H9 (cell line): ENCODE measurements around the gene TBXAS1. TPM values are rescaled to one million over a fixed set of nuclear protein-coding genes. Genes with fewer than 3 reads are reported as not detected.

Experiments used
- DNase-seq: peaks from one replicate; pipeline ENCODE4 v3.0.0-alpha.2; 2017
- H2AFZ ChIP-seq: one replicate; pipeline ENCODE4 v1.6.1; 2013; ENCODE audit warnings: mild to moderate bottlenecking, low read length, control low read depth, moderate library complexity
- H2AK5ac ChIP-seq: 2 replicates; pipeline ENCODE4 v1.6.1; 2013; ENCODE audit warnings: low read length, control low read depth, mixed read lengths; ENCODE audit not compliant: insufficient read length
- H2BK120ac ChIP-seq: one replicate; pipeline ENCODE4 v1.6.1; 2013; ENCODE audit warnings: low read depth, mild to moderate bottlenecking, low read length, control low read depth, inconsistent platforms; ENCODE audit not compliant: poor library complexity, severe bottlenecking
- H2BK12ac ChIP-seq: 2 replicates; pipeline ENCODE4 v1.6.1; 2013; ENCODE audit warnings: low read length, control low read depth, mixed read lengths, low read depth; ENCODE audit not compliant: insufficient read length
- H2BK15ac ChIP-seq: 2 replicates; pipeline ENCODE4 v1.6.1; 2013; ENCODE audit warnings: low read depth, low read length, control low read depth
- H2BK20ac ChIP-seq: one replicate; pipeline ENCODE4 v1.6.1; 2013; ENCODE audit warnings: low read depth, mild to moderate bottlenecking, low read length, control low read depth, inconsistent platforms; ENCODE audit not compliant: poor library complexity, severe bottlenecking
- H2BK5ac ChIP-seq: 2 replicates; pipeline ENCODE4 v1.6.1; 2013; ENCODE audit warnings: low read length, control low read depth, mixed read lengths; ENCODE audit not compliant: insufficient read length
- H3K14ac ChIP-seq: 2 replicates; pipeline ENCODE4 v1.6.1; 2013; ENCODE audit warnings: low read length, control low read depth; ENCODE audit not compliant: insufficient read depth
- H3K18ac ChIP-seq: 2 replicates; pipeline ENCODE4 v1.6.1; 2013; ENCODE audit warnings: low read depth, mild to moderate bottlenecking, mixed read lengths, low read length, control low read depth; ENCODE audit not compliant: insufficient read length
- H3K23ac ChIP-seq: 2 replicates; pipeline ENCODE4 v1.6.1; 2013; ENCODE audit warnings: low read length, control low read depth, mixed read lengths, low read depth; ENCODE audit not compliant: insufficient read length
- H3K23me2 ChIP-seq: 2 replicates; pipeline ENCODE4 v1.6.1; 2013; ENCODE audit warnings: low read depth, mild to moderate bottlenecking, mixed read lengths, low read length, control low read depth; ENCODE audit not compliant: insufficient read length, poor library complexity, severe bottlenecking
- H3K27ac ChIP-seq: 2 replicates; pipeline ENCODE4 v1.5.1; 2013; ENCODE audit warnings: low read length, control low read depth, mixed read lengths, low read depth; ENCODE audit not compliant: insufficient read length
- H3K27me3 ChIP-seq: 2 replicates; pipeline ENCODE4 v1.6.1; 2013; ENCODE audit warnings: low read length, control low read depth, inconsistent platforms; ENCODE audit not compliant: insufficient read depth
- H3K4ac ChIP-seq: 2 replicates; pipeline ENCODE4 v1.6.1; 2013; ENCODE audit warnings: low read depth, mild to moderate bottlenecking, control low read depth, inconsistent platforms, low read length, moderate library complexity
- H3K4me1 ChIP-seq: 2 replicates; pipeline ENCODE4 v1.6.1; 2013; ENCODE audit warnings: low read length, control low read depth, inconsistent platforms; ENCODE audit not compliant: insufficient read depth
- H3K4me2 ChIP-seq: 2 replicates; pipeline ENCODE4 v1.6.1; 2013; ENCODE audit warnings: low read length, control low read depth, mixed read lengths; ENCODE audit not compliant: insufficient read length, insufficient read depth
- H3K56ac ChIP-seq: 2 replicates; pipeline ENCODE4 v1.6.1; 2013; ENCODE audit warnings: low read depth, mild to moderate bottlenecking, mixed read lengths, low read length, control low read depth; ENCODE audit not compliant: insufficient read length
- H3K79me1 ChIP-seq: 2 replicates; pipeline ENCODE4 v1.6.1; 2013; ENCODE audit warnings: low read depth, mild to moderate bottlenecking, moderate library complexity, low read length, control low read depth, inconsistent platforms; ENCODE audit not compliant: insufficient read depth, poor library complexity, severe bottlenecking
- H3K79me2 ChIP-seq: 2 replicates; pipeline ENCODE4 v1.6.1; 2013; ENCODE audit warnings: low read length, control low read depth, inconsistent platforms; ENCODE audit not compliant: insufficient read depth
- H3K9ac ChIP-seq: 2 replicates; pipeline ENCODE4 v1.6.1; 2013; ENCODE audit warnings: low read length, control low read depth, mixed read lengths; ENCODE audit not compliant: insufficient read length; ENCODE audit errors: extremely low read depth
- H3K9me3 ChIP-seq: one replicate; pipeline ENCODE4 v1.6.1; 2013; ENCODE audit warnings: low read depth, low read length, inconsistent platforms; ENCODE audit not compliant: control insufficient read depth
- H3T11ph ChIP-seq: one replicate; pipeline ENCODE4 v1.6.1; 2013; ENCODE audit warnings: mild to moderate bottlenecking, low read length, control low read depth, inconsistent platforms
- H4K20me1 ChIP-seq: one replicate; pipeline ENCODE4 v1.6.1; 2013; ENCODE audit not compliant: control insufficient read depth, insufficient read length, insufficient read depth
- H4K5ac ChIP-seq: 2 replicates; pipeline ENCODE4 v1.6.1; 2013; ENCODE audit warnings: low read depth, mild to moderate bottlenecking, mixed read lengths, low read length, control low read depth; ENCODE audit not compliant: insufficient read length
- H4K8ac ChIP-seq: replicated peaks from 2 replicates; pipeline ENCODE4 v1.6.1; 2013; ENCODE audit warnings: low read length, control low read depth, mixed read lengths, low read depth; ENCODE audit not compliant: insufficient read length
- H4K91ac ChIP-seq: 2 replicates; pipeline ENCODE4 v1.6.1; 2013; ENCODE audit warnings: low read depth, mild to moderate bottlenecking, moderate library complexity, mixed read lengths, low read length, control low read depth; ENCODE audit not compliant: insufficient read length
- H3K27ac Mint-ChIP-seq, 3 experiments: 2 replicates in 2 of 3; 3 replicates in 1 of 3; pipeline ENCODE4 v1.8.0; 2020 to 2021; ENCODE audit warnings: mixed read lengths in 3 of 3, mild to moderate bottlenecking in 1 of 3, moderate library complexity in 1 of 3
- H3K27me3 Mint-ChIP-seq: 2 replicates; pipeline ENCODE4 v1.8.0; 2021; ENCODE audit warnings: low read depth, mild to moderate bottlenecking, moderate library complexity, mixed read lengths
- H3K36me3 Mint-ChIP-seq, 3 experiments: 2 replicates in 2 of 3; 3 replicates in 1 of 3; pipeline ENCODE4 v1.8.0; 2020 to 2021; ENCODE audit warnings: low read depth in 3 of 3, mixed read lengths in 3 of 3; ENCODE audit not compliant: insufficient read depth in 1 of 3
- H3K4me1 Mint-ChIP-seq, 2 experiments: 2 replicates each; pipeline ENCODE4 v1.8.0; 2020; ENCODE audit warnings: mixed read lengths in 2 of 2
- H3K4me3 Mint-ChIP-seq, 2 experiments: 2 replicates in 1 of 2; 3 replicates in 1 of 2; pipeline ENCODE4 v1.8.0; 2020 to 2021; ENCODE audit warnings: mild to moderate bottlenecking in 2 of 2, mixed read lengths in 2 of 2, moderate library complexity in 1 of 2
- H3K9me3 Mint-ChIP-seq, 2 experiments: 2 replicates in 1 of 2; 3 replicates in 1 of 2; pipeline ENCODE4 v1.8.0; 2020; ENCODE audit warnings: mild to moderate bottlenecking in 2 of 2, mixed read lengths in 2 of 2, moderate library complexity in 1 of 2
- CTCF ChIP-seq: fragments of 200-600 bp; sonication (generic); conservative IDR thresholded peaks from 3 replicates; pipeline ENCODE4 v1.8.0; 2021; ENCODE audit warnings: antibody characterized with exemption, mild to moderate bottlenecking
- WGBS: extraction: QIAGEN DNeasy Blood & Tissue Kit; methylation state at CpG from one replicate; pipeline ENCODE4 v1.1.7; 2013; ENCODE audit warnings: missing lambda C conversion rate, low lambda C conversion rate, mixed read lengths; ENCODE audit not compliant: insufficient read length; ENCODE audit errors: extremely low coverage; 5-methylcytosine and 5-hydroxymethylcytosine counted together
- total RNA-seq: library from RNA; stranded (reverse); gene quantifications from 2 replicates; pipeline ENCODE4 v1.2.1, GENCODE V29; 2021

The TBXAS1 gene
- total RNA-seq, 1 experiment from 2014 or later = 0.39 TPM

- H3K9me3 ChIP-seq = no peaks in the 10 kb centered on the region
- no peak overlapping the region for H3K4me2 ChIP-seq
- H2BK120ac ChIP-seq = no peak overlapping the region
- no peaks in the 10 kb centered on the region for H3K27me3 ChIP-seq
- H3K9ac ChIP-seq = no peak overlapping the region
- H3K18ac ChIP-seq = no peak overlapping the region
- no peak overlapping the region for H3K4me3 Mint-ChIP-seq
- no peak overlapping the region for H4K5ac ChIP-seq
- H2AK5ac ChIP-seq = no peak overlapping the region
- no peak overlapping the region for H2BK15ac ChIP-seq
- no peak for DNase-seq
- no peaks in the 10 kb centered on the region for H4K20me1 ChIP-seq
- H3K9me3 Mint-ChIP-seq = no peaks in the 10 kb centered on the region
- no peaks in the 10 kb centered on the region for H3K23me2 ChIP-seq
- no peak overlapping the region for H4K8ac ChIP-seq
- no peaks in the 10 kb centered on the region for H3K4me1 ChIP-seq
- no peak overlapping the region for H4K91ac ChIP-seq
- peaks cover 11 to 18% of the 10 kb centered on the region in 2 experiments for H3K4me1 Mint-ChIP-seq
- H3K36me3 Mint-ChIP-seq = no peaks in the 10 kb centered on the region
- WGBS = no CpG with 5 or more reads among the region's 6 CpGs
- H3K27me3 Mint-ChIP-seq = no peaks in the 10 kb centered on the region; the same call in 1 of the 2 replicates
- no peaks in the 10 kb centered on the region for H3K79me1 ChIP-seq
- H3K56ac ChIP-seq = no peak overlapping the region
- no peaks in the 10 kb centered on the region for H3K79me2 ChIP-seq
- H3K14ac ChIP-seq = no peak overlapping the region; the same call in 1 of the 2 replicates
- no peak for TF ChIP-seq CTCF
- no peak overlapping the region for H3K4ac ChIP-seq
- no peak overlapping the region for H2BK20ac ChIP-seq
- H3T11ph ChIP-seq = no peak overlapping the region
- no peak overlapping the region for H3K27ac ChIP-seq
- H2AFZ ChIP-seq = no peak overlapping the region
- H3K27ac Mint-ChIP-seq = no peak overlapping the region
- H2BK5ac ChIP-seq = no peak overlapping the region
- H3K23ac ChIP-seq = no peak overlapping the region
- no peak overlapping the region for H2BK12ac ChIP-seq
Observed at GRCh38 chr7:140004672-140005071, 175.6 kb downstream of the TBXAS1 start.
